ENCODE results near the gene GALNT18. TPM values are rescaled to one million over a fixed set of nuclear protein-coding genes. Genes with fewer than 3 reads are reported as not detected.

The GALNT18 gene
- total and polyA plus RNA-seq, 2 experiments from 2014 or later: 4.3 to 10.8 TPM

DNA sequence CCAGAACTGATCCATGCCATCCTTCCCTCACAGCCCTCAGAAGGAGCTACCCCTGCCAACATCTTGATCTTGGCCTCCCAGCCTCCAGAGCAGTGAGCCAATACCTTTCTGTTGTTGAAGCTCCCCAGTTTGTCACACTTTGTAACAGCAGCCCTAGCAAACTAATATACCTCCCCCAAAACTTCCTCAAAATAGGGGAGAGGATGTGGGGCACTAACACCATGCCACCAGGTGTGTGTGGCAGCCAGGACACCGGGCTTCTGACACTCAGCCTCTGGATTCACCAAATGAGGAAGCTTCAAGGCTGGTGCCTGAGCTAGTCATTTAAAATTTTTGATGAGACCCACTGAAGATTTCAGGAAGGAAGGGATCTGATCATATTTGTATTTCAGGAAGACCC is 353.7 kb downstream of the GALNT18 start (continued):
- TF ChIP-seq, protein P1, sequence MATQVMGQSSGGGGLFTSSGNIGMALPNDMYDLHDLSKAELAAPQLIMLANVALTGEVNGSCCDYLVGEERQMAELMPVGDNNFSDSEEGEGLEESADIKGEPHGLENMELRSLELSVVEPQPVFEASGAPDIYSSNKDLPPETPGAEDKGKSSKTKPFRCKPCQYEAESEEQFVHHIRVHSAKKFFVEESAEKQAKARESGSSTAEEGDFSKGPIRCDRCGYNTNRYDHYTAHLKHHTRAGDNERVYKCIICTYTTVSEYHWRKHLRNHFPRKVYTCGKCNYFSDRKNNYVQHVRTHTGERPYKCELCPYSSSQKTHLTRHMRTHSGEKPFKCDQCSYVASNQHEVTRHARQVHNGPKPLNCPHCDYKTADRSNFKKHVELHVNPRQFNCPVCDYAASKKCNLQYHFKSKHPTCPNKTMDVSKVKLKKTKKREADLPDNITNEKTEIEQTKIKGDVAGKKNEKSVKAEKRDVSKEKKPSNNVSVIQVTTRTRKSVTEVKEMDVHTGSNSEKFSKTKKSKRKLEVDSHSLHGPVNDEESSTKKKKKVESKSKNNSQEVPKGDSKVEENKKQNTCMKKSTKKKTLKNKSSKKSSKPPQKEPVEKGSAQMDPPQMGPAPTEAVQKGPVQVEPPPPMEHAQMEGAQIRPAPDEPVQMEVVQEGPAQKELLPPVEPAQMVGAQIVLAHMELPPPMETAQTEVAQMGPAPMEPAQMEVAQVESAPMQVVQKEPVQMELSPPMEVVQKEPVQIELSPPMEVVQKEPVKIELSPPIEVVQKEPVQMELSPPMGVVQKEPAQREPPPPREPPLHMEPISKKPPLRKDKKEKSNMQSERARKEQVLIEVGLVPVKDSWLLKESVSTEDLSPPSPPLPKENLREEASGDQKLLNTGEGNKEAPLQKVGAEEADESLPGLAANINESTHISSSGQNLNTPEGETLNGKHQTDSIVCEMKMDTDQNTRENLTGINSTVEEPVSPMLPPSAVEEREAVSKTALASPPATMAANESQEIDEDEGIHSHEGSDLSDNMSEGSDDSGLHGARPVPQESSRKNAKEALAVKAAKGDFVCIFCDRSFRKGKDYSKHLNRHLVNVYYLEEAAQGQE (IDR thresholded peaks at IDR 0.05; ENCODE audit: unreplicated experiment): no peak
- TF ChIP-seq, protein P2, sequence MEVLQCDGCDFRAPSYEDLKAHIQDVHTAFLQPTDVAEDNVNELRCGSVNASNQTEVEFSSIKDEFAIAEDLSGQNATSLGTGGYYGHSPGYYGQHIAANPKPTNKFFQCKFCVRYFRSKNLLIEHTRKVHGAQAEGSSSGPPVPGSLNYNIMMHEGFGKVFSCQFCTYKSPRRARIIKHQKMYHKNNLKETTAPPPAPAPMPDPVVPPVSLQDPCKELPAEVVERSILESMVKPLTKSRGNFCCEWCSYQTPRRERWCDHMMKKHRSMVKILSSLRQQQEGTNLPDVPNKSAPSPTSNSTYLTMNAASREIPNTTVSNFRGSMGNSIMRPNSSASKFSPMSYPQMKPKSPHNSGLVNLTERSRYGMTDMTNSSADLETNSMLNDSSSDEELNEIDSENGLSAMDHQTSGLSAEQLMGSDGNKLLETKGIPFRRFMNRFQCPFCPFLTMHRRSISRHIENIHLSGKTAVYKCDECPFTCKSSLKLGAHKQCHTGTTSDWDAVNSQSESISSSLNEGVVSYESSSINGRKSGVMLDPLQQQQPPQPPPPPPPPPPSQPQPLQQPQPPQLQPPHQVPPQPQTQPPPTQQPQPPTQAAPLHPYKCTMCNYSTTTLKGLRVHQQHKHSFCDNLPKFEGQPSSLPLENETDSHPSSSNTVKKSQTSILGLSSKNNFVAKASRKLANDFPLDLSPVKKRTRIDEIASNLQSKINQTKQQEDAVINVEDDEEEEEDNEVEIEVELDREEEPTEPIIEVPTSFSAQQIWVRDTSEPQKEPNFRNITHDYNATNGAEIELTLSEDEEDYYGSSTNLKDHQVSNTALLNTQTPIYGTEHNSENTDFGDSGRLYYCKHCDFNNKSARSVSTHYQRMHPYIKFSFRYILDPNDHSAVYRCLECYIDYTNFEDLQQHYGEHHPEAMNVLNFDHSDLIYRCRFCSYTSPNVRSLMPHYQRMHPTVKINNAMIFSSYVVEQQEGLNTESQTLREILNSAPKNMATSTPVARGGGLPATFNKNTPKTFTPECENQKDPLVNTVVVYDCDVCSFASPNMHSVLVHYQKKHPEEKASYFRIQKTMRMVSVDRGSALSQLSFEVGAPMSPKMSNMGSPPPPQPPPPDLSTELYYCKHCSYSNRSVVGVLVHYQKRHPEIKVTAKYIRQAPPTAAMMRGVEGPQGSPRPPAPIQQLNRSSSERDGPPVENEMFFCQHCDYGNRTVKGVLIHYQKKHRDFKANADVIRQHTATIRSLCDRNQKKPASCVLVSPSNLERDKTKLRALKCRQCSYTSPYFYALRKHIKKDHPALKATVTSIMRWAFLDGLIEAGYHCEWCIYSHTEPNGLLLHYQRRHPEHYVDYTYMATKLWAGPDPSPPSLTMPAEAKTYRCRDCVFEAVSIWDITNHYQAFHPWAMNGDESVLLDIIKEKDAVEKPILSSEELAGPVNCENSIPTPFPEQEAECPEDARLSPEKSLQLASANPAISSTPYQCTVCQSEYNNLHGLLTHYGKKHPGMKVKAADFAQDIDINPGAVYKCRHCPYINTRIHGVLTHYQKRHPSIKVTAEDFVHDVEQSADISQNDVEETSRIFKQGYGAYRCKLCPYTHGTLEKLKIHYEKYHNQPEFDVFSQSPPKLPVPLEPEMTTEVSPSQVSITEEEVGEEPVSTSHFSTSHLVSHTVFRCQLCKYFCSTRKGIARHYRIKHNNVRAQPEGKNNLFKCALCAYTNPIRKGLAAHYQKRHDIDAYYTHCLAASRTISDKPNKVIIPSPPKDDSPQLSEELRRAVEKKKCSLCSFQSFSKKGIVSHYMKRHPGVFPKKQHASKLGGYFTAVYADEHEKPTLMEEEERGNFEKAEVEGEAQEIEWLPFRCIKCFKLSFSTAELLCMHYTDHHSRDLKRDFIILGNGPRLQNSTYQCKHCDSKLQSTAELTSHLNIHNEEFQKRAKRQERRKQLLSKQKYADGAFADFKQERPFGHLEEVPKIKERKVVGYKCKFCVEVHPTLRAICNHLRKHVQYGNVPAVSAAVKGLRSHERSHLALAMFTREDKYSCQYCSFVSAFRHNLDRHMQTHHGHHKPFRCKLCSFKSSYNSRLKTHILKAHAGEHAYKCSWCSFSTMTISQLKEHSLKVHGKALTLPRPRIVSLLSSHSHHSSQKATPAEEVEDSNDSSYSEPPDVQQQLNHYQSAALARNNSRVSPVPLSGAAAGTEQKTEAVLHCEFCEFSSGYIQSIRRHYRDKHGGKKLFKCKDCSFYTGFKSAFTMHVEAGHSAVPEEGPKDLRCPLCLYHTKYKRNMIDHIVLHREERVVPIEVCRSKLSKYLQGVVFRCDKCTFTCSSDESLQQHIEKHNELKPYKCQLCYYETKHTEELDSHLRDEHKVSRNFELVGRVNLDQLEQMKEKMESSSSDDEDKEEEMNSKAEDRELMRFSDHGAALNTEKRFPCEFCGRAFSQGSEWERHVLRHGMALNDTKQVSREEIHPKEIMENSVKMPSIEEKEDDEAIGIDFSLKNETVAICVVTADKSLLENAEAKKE (CRISPR knock-in tag; IDR thresholded peaks at IDR 0.05): no peak
- no peak for TF ChIP-seq POLR2AphosphoS5 (IDR thresholded peaks at IDR 0.05; ENCODE audit: low read depth)

DNA sequence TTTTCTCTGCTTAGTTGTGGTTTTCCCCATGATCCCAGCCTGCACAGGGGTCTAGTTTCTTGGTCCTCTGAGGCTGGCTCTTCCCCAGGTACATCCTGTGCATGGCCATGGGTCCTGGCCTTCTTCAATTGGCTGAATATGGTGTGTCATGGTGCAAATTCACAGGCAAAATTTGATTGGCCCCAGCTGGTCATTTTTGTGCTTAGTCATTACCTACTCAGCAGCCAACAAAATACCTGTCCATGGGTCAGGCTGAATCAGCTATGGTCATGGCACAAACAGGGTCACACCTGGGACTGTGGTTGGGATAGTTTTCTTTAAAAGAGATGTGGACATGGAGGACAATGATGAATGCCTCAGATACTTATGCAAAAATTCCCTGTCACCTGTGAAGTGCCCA is 354.5 kb downstream of the GALNT18 start:
- ATAC-seq: no peak
- no peak overlapping the region for H3K4me3 Mint-ChIP-seq
- Histone ChIP-seq H2AFZ (no peak overlapping the region), H3K27me3 (ENCODE audit: insufficient read depth) (no peaks in the 10 kb centered on the region), H3K4me1 (ENCODE audit: insufficient read depth) (no peaks in the 10 kb centered on the region), H3K9me2 (ENCODE audit: insufficient read depth) (peaks cover 5% of the 10 kb centered on the region; the same call in 1 of the 2 replicates), H3K36me3 (ENCODE audit: insufficient read depth) (no peaks in the 10 kb centered on the region), H3F3A (replicated peaks; ENCODE audit: low read depth) (no peaks in the 10 kb centered on the region), H4K20me1 (replicated peaks; ENCODE audit: insufficient read depth) (no peaks in the 10 kb centered on the region), H3K27ac (ENCODE audit: low read depth) (no peak overlapping the region), H3K79me2 (replicated peaks; ENCODE audit: insufficient read depth) (no peaks in the 10 kb centered on the region), H3K4me2 (no peak overlapping the region), H3K4me3 (no peak overlapping the region)
- no peak overlapping the region for H3K27ac Mint-ChIP-seq
- no peaks in the 10 kb centered on the region; the same call in 2 of the 3 replicates for H3K9me3 Mint-ChIP-seq
- peaks cover 11% of the 10 kb centered on the region for H3K27me3 Mint-ChIP-seq (ENCODE audit: insufficient read depth, low read depth, poor library complexity)
- H3K36me3 Mint-ChIP-seq (ENCODE audit: low read depth): no peaks in the 10 kb centered on the region
- DNase-seq (ENCODE audit: low spot score): no peak
- peaks cover 11% of the 10 kb centered on the region for H3K4me1 Mint-ChIP-seq
- TF ChIP-seq ZNF331 (CRISPR knock-in tag; IDR thresholded peaks at IDR 0.05; ENCODE audit: low read depth) (no peak), STAT1 (IDR thresholded peaks at IDR 0.05; ENCODE audit: unreplicated experiment) (no peak), JUNB (IDR thresholded peaks at IDR 0.05; ENCODE audit: unreplicated experiment) (no peak), POLR2AphosphoS5 (IDR thresholded peaks at IDR 0.05; ENCODE audit: low read depth) (no peak), EZH2phosphoT487 (IDR thresholded peaks at IDR 0.05; ENCODE audit: unreplicated experiment) (no peak), CREB1 (CRISPR knock-in tag; IDR thresholded peaks at IDR 0.05; ENCODE audit: low read depth) (no peak)
- TF ChIP-seq, protein P3, sequence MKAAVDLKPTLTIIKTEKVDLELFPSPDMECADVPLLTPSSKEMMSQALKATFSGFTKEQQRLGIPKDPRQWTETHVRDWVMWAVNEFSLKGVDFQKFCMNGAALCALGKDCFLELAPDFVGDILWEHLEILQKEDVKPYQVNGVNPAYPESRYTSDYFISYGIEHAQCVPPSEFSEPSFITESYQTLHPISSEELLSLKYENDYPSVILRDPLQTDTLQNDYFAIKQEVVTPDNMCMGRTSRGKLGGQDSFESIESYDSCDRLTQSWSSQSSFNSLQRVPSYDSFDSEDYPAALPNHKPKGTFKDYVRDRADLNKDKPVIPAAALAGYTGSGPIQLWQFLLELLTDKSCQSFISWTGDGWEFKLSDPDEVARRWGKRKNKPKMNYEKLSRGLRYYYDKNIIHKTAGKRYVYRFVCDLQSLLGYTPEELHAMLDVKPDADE (IDR thresholded peaks at IDR 0.05): no peak
